ENCODE results near the gene P4HA3. TPM values are rescaled to one million over a fixed set of nuclear protein-coding genes. Genes with fewer than 3 reads are reported as not detected.

P4HA3 gene
- total RNA-seq, 1 experiment from 2014 or later, result 0.91 TPM

DNA sequence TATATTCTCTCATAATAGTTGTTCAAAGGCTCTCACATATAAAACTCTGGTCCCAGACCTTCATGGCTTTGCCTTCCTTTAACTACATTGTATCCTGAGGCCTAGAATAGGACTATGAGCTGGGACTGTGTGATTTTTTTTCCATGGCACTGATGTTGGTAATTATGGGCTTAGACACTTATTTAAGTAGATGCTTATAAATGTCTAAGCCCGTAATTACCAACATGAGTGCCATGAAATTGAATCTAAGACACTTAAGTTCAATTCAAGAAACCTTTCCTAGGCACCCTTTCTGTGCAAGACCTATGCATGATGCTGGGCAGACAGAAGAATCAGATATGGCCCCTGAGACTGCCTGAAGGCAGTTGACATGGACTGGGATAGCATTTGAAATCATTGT is 63.0 kb downstream of the P4HA3 start:
- TF ChIP-seq ELF1 (IDR thresholded peaks at IDR 0.05; ENCODE audit: borderline replicate concordance, low read depth) (no peak), JUND (IDR thresholded peaks at IDR 0.05) (no peak), FOSL1 (IDR thresholded peaks at IDR 0.05; ENCODE audit: low read depth) (no peak), POLR2AphosphoS5 (IDR thresholded peaks at IDR 0.05; ENCODE audit: low read depth, low read length) (no peak)
- Histone ChIP-seq H3K4me2 (ENCODE audit: low read length) (no peak overlapping the region), H3K9ac (ENCODE audit: low read length) (no peak overlapping the region), H3K9me2 (ENCODE audit: insufficient read depth) (no peaks in the 10 kb centered on the region), H4K20me1 (ENCODE audit: insufficient read depth) (no peaks in the 10 kb centered on the region), H2AFZ (ENCODE audit: low read depth, low read length, poor library complexity, severe bottlenecking) (no peak overlapping the region), H3K4me1 (ENCODE audit: control insufficient read depth in 1 of 2, insufficient read depth in 2 of 2, low read length in 2 of 2) (no peaks in the 10 kb centered on the region), H3K27me3 (ENCODE audit: insufficient read depth, low read length) (no peaks in the 10 kb centered on the region), H3K27ac (ENCODE audit: low read depth, low read length) (no peak overlapping the region), H3K4me3 (replicated peaks in 1 of 2; ENCODE audit: low read depth in 1 of 2, low read length in 2 of 2) (no peak overlapping the region), H3K9me3 (ENCODE audit: control insufficient read depth in 1 of 2, insufficient read depth in 1 of 2, low read depth in 1 of 2, low read length in 2 of 2) (no peaks in the 10 kb centered on the region), H3K36me3 (ENCODE audit: control insufficient read depth in 1 of 2, insufficient read depth in 2 of 2, low read length in 2 of 2) (peaks cover 14 to 48% of the 10 kb centered on the region in 2 experiments), H3K79me2 (ENCODE audit: insufficient read depth, low read length) (peaks cover 4% of the 10 kb centered on the region; the same call in 1 of the 2 replicates)
- CTCF ChIA-PET, result interaction anchor here (1.3 kb wide), 1 partner anchor 201 kb away, joined by 4 read pairs; no protein-coding TSS in a partner anchor
- intact Hi-C loops (cut with micrococcal nuclease), result no loop called here
- DNase-seq (ENCODE audit: low read depth, low spot score), result no peak
- no TSS peak for BruUV-seq (replicated peaks)
- RAD21 ChIA-PET (ENCODE audit: low non-redundant PET in 1 of 2, low total read pairs in 2 of 2, uncharacterized antibody in 2 of 2, unreplicated experiment in 2 of 2), result no interaction called here
- POLR2A ChIA-PET, result no interaction called here
- no peak for ATAC-seq

DNA sequence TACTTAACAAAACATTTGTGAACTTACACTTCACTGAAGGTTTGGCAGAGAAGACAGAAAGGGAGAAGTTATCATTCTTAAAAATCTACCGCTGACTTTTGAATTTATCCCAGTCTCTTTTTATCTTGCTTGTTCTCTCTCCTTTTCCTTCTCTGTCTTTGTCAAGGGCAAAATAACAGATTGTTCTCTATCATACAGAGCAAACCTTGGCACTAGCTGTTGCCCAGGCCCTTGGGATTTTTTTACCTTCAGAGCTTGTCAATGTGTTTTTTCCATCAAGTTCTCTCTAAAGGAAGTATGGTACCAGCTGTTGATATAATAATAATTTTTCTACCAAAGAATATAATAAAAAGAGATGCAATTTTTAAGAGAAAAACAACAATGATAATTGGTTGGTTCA is 73.2 kb downstream of the P4HA3 start:
- ChIA-PET POLR2A (no interaction called here), CTCF (interaction anchor here (1.0 kb wide), 1 partner anchor 18 kb away, joined by 4 read pairs; no protein-coding TSS in a partner anchor), RAD21 (ENCODE audit: low non-redundant PET in 1 of 2, low total read pairs in 2 of 2, uncharacterized antibody in 2 of 2, unreplicated experiment in 2 of 2) (no interaction called here)
- Histone ChIP-seq H3K27ac (ENCODE audit: low read depth, low read length) (no peak overlapping the region), H3K4me3 (replicated peaks in 1 of 2; ENCODE audit: low read depth in 1 of 2, low read length in 2 of 2) (no peak overlapping the region), H3K79me2 (ENCODE audit: insufficient read depth, low read length) (no peaks in the 10 kb centered on the region; the same call in 1 of the 2 replicates), H3K9me2 (ENCODE audit: insufficient read depth) (no peaks in the 10 kb centered on the region), H3K27me3 (ENCODE audit: insufficient read depth, low read length) (no peaks in the 10 kb centered on the region), H2AFZ (ENCODE audit: low read depth, low read length, poor library complexity, severe bottlenecking) (no peak overlapping the region), H3K9ac (ENCODE audit: low read length) (no peak overlapping the region), H4K20me1 (ENCODE audit: insufficient read depth) (no peaks in the 10 kb centered on the region), H3K9me3 (ENCODE audit: control insufficient read depth in 1 of 2, insufficient read depth in 1 of 2, low read depth in 1 of 2, low read length in 2 of 2) (no peaks in the 10 kb centered on the region), H3K4me2 (ENCODE audit: low read length) (no peak overlapping the region), H3K36me3 (ENCODE audit: control insufficient read depth in 1 of 2, insufficient read depth in 2 of 2, low read length in 2 of 2) (peaks cover 21 to 41% of the 10 kb centered on the region in 2 experiments), H3K4me1 (ENCODE audit: control insufficient read depth in 1 of 2, insufficient read depth in 2 of 2, low read length in 2 of 2) (no peaks in the 10 kb centered on the region)
- TF ChIP-seq, protein P1, sequence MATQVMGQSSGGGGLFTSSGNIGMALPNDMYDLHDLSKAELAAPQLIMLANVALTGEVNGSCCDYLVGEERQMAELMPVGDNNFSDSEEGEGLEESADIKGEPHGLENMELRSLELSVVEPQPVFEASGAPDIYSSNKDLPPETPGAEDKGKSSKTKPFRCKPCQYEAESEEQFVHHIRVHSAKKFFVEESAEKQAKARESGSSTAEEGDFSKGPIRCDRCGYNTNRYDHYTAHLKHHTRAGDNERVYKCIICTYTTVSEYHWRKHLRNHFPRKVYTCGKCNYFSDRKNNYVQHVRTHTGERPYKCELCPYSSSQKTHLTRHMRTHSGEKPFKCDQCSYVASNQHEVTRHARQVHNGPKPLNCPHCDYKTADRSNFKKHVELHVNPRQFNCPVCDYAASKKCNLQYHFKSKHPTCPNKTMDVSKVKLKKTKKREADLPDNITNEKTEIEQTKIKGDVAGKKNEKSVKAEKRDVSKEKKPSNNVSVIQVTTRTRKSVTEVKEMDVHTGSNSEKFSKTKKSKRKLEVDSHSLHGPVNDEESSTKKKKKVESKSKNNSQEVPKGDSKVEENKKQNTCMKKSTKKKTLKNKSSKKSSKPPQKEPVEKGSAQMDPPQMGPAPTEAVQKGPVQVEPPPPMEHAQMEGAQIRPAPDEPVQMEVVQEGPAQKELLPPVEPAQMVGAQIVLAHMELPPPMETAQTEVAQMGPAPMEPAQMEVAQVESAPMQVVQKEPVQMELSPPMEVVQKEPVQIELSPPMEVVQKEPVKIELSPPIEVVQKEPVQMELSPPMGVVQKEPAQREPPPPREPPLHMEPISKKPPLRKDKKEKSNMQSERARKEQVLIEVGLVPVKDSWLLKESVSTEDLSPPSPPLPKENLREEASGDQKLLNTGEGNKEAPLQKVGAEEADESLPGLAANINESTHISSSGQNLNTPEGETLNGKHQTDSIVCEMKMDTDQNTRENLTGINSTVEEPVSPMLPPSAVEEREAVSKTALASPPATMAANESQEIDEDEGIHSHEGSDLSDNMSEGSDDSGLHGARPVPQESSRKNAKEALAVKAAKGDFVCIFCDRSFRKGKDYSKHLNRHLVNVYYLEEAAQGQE (IDR thresholded peaks at IDR 0.05; ENCODE audit: low read depth), result no peak
- no peak for TF ChIP-seq TCF7L2 (IDR thresholded peaks at IDR 0.05; ENCODE audit: borderline replicate concordance, extremely low read depth, insufficient read depth, insufficient read length)
- TF ChIP-seq POLR2A (IDR thresholded peaks at IDR 0.05; ENCODE audit: borderline replicate concordance, extremely low read depth, insufficient read depth, insufficient read length), result no peak
- no peak for TF ChIP-seq EZH2phosphoT487 (IDR thresholded peaks at IDR 0.05; ENCODE audit: borderline replicate concordance)
- TF ChIP-seq RAD21 (IDR thresholded peaks at IDR 0.05; ENCODE audit: low read depth), result no peak
- TF ChIP-seq ZBTB33 (IDR thresholded peaks at IDR 0.05; ENCODE audit: extremely low read depth, insufficient replicate concordance, low read length), result no peak
- no peak for TF ChIP-seq ATF3 (IDR thresholded peaks at IDR 0.05)
- TF ChIP-seq YY1 (IDR thresholded peaks at IDR 0.05; ENCODE audit: extremely low read depth, insufficient replicate concordance, low read depth, low read length), result no peak
- TF ChIP-seq CBX3 (IDR thresholded peaks at IDR 0.05; ENCODE audit: low read depth), result no peak
- no peak for TF ChIP-seq ZFX (IDR thresholded peaks at IDR 0.05)
- TF ChIP-seq, protein P2, sequence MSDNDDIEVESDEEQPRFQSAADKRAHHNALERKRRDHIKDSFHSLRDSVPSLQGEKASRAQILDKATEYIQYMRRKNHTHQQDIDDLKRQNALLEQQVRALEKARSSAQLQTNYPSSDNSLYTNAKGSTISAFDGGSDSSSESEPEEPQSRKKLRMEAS (IDR thresholded peaks at IDR 0.05), result no peak
- TF ChIP-seq SIN3A (IDR thresholded peaks at IDR 0.05; ENCODE audit: low read depth), result no peak
- TF ChIP-seq SRF (IDR thresholded peaks at IDR 0.05; ENCODE audit: low read depth), result no peak
- DNase-seq (ENCODE audit: low read depth, low spot score) (no peak), ATAC-seq (no peak)
- intact Hi-C loops (cut with micrococcal nuclease), result no loop called here
- BruUV-seq (replicated peaks), result no TSS peak
